ENCODE results near the gene OTUD5. TPM values are rescaled to one million over a fixed set of nuclear protein-coding genes. Genes with fewer than 3 reads are reported as not detected.

OTUD5 gene
- total RNA-seq, 1 experiment from 2014 or later, result 62.5 TPM

- H3K27ac ChIP-seq (ENCODE audit: insufficient read length, low read depth, low read length), result no peak overlapping the region
- H3K18ac ChIP-seq (ENCODE audit: insufficient read length, low read depth, low read length), result no peak overlapping the region
- peak overlapping the region; percentile 30 for H3K9ac ChIP-seq (ENCODE audit: extremely low read depth, insufficient read length, low read length)
- Mint-ChIP-seq H3K27ac (no peak overlapping the region), H3K4me3 (peak overlapping the region; percentile 65 to 76), H3K4me1 (peaks cover 10 to 14% of the 10 kb centered on the region in 2 experiments), H3K9me3 (peaks cover 66% of the 10 kb centered on the region in 2 experiments), H3K36me3 (ENCODE audit: insufficient read depth in 1 of 3, low read depth in 3 of 3) (peaks cover 23 to 29% (median 26%) of the 10 kb centered on the region in 3 experiments), H3K27me3 (ENCODE audit: low read depth) (peaks cover 10% of the 10 kb centered on the region)
- no CpG with 5 or more reads among the region's 68 CpGs for WGBS (ENCODE audit: extremely low coverage, insufficient read length, low lambda C conversion rate)
- H3T11ph ChIP-seq (ENCODE audit: low read length), result no peak overlapping the region
- no peak overlapping the region for H3K23ac ChIP-seq (ENCODE audit: insufficient read length, low read depth, low read length)
- H3K4me1 ChIP-seq (ENCODE audit: insufficient read depth, low read length), result no peaks in the 10 kb centered on the region; the same call in 1 of the 2 replicates
- H2AFZ ChIP-seq (ENCODE audit: low read length), result no peak overlapping the region
- H3K4me2 ChIP-seq (ENCODE audit: insufficient read depth, insufficient read length, low read length), result peak overlapping the region; percentile 70
- H3K14ac ChIP-seq (ENCODE audit: insufficient read depth, low read length), result peak overlapping the region; percentile 25; the same call in 1 of the 2 replicates
- no peaks in the 10 kb centered on the region for H3K9me3 ChIP-seq (ENCODE audit: control insufficient read depth, low read depth, low read length)
- H3K79me2 ChIP-seq (ENCODE audit: insufficient read depth, low read length), result no peaks in the 10 kb centered on the region; the same call in 1 of the 2 replicates
- H4K8ac ChIP-seq (replicated peaks; ENCODE audit: insufficient read length, low read depth, low read length), result no peak overlapping the region
- H2BK20ac ChIP-seq (ENCODE audit: low read depth, low read length, poor library complexity, severe bottlenecking), result no peak overlapping the region
- no peaks in the 10 kb centered on the region for H4K20me1 ChIP-seq (ENCODE audit: control insufficient read depth, insufficient read depth, insufficient read length)
- peaks cover 3% of the 10 kb centered on the region for H3K79me1 ChIP-seq (ENCODE audit: insufficient read depth, low read depth, low read length, poor library complexity, severe bottlenecking)
- no peak overlapping the region for H2AK5ac ChIP-seq (ENCODE audit: insufficient read length, low read length)
- no peak overlapping the region for H2BK120ac ChIP-seq (ENCODE audit: low read depth, low read length, poor library complexity, severe bottlenecking)
- peak; percentile 55 for TF ChIP-seq CTCF (conservative IDR thresholded peaks at IDR 0.05)
- H4K5ac ChIP-seq (ENCODE audit: insufficient read length, low read depth, low read length), result no peak overlapping the region
- H4K91ac ChIP-seq (ENCODE audit: insufficient read length, low read depth, low read length), result no peak overlapping the region
- no peak overlapping the region for H3K4ac ChIP-seq (ENCODE audit: low read depth, low read length)
- peak; percentile 88 for DNase-seq
- no peaks in the 10 kb centered on the region for H3K27me3 ChIP-seq (ENCODE audit: insufficient read depth, low read length)
- no peak overlapping the region for H2BK5ac ChIP-seq (ENCODE audit: insufficient read length, low read length)
- H3K56ac ChIP-seq (ENCODE audit: insufficient read length, low read depth, low read length), result no peak overlapping the region
- H3K23me2 ChIP-seq (ENCODE audit: insufficient read length, low read depth, low read length, poor library complexity, severe bottlenecking), result peaks cover 2% of the 10 kb centered on the region
- no peak overlapping the region for H2BK15ac ChIP-seq (ENCODE audit: low read depth, low read length)
- no peak overlapping the region for H2BK12ac ChIP-seq (ENCODE audit: insufficient read length, low read depth, low read length)
Measured at GRCh38 chrX:48891402-48892288, 65.8 kb downstream of the OTUD5 start.
